T-helper 2 cell treated with Interferon-gamma antibody and Interleukin-4, amounts not matched to agents 5 μg/mL and 100 μg/mL, for 36 hours (primary cell): Measurements from ENCODE around the gene TOPBP1.
"Not testable (repeated sequence)": the region's sequence is repeated elsewhere in the genome, so short reads cannot be mapped to it uniquely, and the experiment has no call there.

ENCODE experiments used
- DNase-seq: peaks from one replicate; pipeline ENCODE4 v3.0.0; 2021; ENCODE audit warnings: low spot score
- H3K27ac Mint-ChIP-seq: one replicate; pipeline ENCODE4 v1.8.0; 2021; ENCODE audit warnings: mild to moderate bottlenecking, mixed read lengths
- H3K27me3 Mint-ChIP-seq: one replicate; pipeline ENCODE4 v1.8.0; 2021; ENCODE audit warnings: low read depth, mixed read lengths
- H3K36me3 Mint-ChIP-seq: one replicate; pipeline ENCODE4 v1.8.0; 2021; ENCODE audit warnings: low read depth, mixed read lengths
- H3K4me1 Mint-ChIP-seq: one replicate; pipeline ENCODE4 v1.8.0; 2021; ENCODE audit warnings: low read depth, mixed read lengths
- H3K4me3 Mint-ChIP-seq: one replicate; pipeline ENCODE4 v1.8.0; 2022; ENCODE audit warnings: mild to moderate bottlenecking, moderate library complexity, mixed read lengths
- H3K9me3 Mint-ChIP-seq: one replicate; pipeline ENCODE4 v1.8.0; 2021; ENCODE audit warnings: mixed read lengths

TOPBP1 gene

DNA sequence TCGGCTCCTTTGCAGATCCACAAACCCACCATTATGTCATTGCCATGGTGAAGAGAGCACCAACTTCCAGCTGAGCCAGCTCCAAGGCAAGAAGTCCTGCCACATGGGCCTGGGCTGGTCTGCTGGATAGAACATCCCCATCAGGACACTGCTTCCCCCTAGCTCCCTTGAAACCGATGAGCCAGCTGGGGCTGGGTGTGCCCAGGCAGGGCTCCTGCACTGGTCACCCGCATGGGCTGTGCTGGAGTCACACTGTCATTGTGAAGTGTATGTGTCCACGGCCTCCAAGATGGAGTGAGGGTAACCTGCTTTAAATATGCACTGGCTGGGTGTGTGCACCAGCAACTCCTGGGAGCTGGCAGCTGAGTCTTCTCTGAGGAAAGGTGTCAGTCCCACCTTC, 31.0 kb upstream of the TOPBP1 start:
- H3K4me3 Mint-ChIP-seq: no peak overlapping the region
- H3K36me3 Mint-ChIP-seq: no peaks in the 10 kb centered on the region
- no peak overlapping the region for H3K27ac Mint-ChIP-seq
- H3K4me1 Mint-ChIP-seq: no peaks in the 10 kb centered on the region
- no peaks in the 10 kb centered on the region for H3K27me3 Mint-ChIP-seq
- no peak for DNase-seq
- H3K9me3 Mint-ChIP-seq: no peaks in the 10 kb centered on the region

DNA sequence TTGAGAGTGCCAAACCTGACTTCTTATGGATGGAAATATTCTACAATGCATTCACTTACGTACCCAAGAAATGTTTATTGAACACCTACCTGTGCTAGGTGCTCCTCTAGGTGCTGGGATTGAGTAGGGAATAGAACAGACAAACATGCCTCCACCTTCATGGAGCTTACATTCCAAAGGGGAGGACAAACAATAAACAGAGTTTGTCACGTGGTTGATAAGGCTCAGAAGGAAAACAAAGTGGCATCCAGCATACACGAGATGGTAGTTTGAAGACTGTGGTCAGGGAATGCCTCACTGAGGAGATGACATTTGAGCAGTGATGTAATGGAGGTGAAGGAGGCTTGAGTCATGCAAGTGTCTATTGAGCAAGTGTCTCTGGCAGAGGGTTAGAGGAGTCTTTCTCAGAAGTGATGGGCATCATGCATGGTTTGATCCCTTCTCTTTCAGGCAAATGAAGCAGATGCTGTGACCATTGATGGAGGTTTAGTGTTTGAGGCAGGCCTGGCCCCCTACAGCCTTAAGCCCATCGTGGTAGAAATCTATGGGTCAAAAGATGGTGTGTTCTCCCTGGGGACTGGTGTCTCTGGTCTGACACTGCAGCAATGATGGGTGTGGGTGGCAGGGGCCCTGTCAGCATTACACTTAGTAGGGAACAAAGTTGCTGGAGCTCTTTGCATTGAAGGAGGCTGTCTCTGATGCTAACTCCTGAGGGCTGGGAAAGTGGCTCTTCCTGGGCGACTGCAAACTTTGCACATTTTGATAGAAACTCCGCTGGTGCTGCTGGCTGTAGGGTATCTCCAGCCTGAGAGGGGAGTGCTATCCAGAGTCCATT, 29.7 kb upstream of the TOPBP1 start:
- no peaks in the 10 kb centered on the region for H3K36me3 Mint-ChIP-seq
- H3K4me3 Mint-ChIP-seq: no peak overlapping the region
- no peak for DNase-seq
- no peaks in the 10 kb centered on the region for H3K4me1 Mint-ChIP-seq
- no peaks in the 10 kb centered on the region for H3K9me3 Mint-ChIP-seq
- H3K27me3 Mint-ChIP-seq: no peaks in the 10 kb centered on the region
- no peak overlapping the region for H3K27ac Mint-ChIP-seq

DNA sequence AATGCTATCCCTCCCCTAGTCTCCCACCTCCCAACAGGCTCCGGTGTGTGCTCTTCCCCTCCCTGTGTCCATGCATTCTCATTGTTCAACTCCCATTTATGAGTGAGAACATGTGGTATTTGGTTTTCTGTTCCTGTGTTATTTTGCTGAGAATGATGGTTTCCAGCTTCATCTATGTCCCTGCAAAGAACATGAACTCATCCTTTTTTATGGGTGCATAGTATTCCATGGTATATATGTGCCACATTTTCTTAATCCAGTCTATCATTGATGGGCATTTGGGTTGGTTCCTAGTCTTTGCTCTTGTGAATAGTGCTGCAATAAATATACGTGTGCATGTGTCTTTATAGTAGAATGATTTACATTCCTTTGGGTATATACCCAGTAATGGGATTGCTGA, 16.3 kb upstream of the TOPBP1 start:
- not testable (repeated sequence) for DNase-seq, H3K36me3 Mint-ChIP-seq, H3K4me3 Mint-ChIP-seq, H3K9me3 Mint-ChIP-seq, H3K27ac Mint-ChIP-seq, H3K4me1 Mint-ChIP-seq
- H3K27me3 Mint-ChIP-seq: peaks cover 58% of the 10 kb centered on the region

DNA sequence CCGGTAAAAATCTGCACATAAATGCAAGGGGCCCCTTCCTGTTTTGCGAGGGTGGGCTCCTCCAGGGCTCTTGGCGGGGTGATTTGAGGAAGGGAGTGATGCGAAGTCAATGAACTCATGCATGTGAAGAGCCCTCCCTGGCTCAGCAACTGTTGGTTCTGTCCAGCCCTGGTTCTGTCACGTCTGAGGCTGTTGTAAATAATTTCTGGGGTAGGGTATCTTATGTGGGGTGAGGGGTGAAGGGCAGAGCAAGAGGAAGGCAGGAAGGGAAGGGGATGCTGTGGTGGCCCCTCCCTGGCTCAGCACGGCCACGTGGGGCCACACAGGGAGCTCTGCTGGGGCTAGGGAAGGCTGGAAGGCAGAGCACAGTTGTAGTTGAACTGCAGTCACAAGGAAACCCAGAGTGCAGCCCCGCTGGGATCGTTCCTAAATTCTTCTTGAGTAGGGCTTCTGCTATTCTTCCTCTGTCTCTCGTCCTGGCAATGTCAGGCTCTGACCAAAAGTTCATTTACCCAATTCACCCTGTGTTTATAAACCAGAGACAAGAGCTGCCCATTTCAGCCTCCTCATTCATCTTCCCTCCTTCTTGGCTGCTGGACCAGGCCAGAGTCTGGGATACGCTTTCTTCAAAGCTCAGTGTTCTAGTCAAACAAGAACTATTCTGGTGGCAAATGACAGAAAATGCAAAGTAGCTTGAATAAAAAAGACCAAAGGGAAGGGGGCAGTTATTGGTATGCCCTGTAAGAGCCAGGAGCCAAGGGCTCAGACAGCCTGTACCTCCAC, 14.8 kb upstream of the TOPBP1 start:
- no peaks in the 10 kb centered on the region for H3K4me1 Mint-ChIP-seq
- no peak overlapping the region for H3K4me3 Mint-ChIP-seq
- H3K9me3 Mint-ChIP-seq: no peaks in the 10 kb centered on the region
- peaks cover 68% of the 10 kb centered on the region for H3K27me3 Mint-ChIP-seq
- no peak overlapping the region for H3K27ac Mint-ChIP-seq
- H3K36me3 Mint-ChIP-seq: no peaks in the 10 kb centered on the region
- no peak for DNase-seq

DNA sequence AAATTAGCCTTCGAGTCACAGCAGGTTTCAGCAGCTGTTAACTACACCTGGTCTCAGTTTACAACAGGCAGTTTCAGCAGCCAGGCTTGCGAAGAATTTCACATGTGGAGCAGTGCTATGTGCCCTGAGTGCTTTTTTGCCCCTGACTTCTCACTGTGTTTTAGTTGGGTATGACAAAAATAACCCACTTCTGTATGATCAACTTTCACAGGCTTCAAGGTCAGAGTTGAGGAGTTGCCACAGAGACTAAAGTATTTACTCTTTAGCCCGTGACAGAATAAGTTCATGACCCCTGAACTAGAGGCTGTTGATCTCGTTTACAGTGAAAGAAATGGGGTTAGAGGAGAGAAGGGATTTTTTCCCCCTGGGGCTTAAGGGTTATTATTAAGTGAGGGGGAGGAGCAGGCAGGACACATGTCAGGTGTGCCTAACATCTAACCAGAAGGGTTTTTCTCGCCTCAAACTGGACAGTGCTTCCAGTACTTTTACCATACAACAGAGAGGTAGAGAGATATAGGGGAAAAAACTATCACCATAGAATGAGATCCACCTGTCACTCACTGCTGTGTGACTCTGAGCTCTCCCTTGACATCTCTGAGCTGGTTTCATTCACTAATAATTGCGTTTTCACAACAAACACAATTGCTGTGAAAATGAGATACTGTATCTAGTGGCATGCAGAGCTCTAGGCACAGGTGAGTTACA, 14.0 kb upstream of the TOPBP1 start:
- Mint-ChIP-seq H3K4me3 (no peak overlapping the region), H3K36me3 (no peaks in the 10 kb centered on the region), H3K27me3 (peaks cover 72% of the 10 kb centered on the region)

DNA sequence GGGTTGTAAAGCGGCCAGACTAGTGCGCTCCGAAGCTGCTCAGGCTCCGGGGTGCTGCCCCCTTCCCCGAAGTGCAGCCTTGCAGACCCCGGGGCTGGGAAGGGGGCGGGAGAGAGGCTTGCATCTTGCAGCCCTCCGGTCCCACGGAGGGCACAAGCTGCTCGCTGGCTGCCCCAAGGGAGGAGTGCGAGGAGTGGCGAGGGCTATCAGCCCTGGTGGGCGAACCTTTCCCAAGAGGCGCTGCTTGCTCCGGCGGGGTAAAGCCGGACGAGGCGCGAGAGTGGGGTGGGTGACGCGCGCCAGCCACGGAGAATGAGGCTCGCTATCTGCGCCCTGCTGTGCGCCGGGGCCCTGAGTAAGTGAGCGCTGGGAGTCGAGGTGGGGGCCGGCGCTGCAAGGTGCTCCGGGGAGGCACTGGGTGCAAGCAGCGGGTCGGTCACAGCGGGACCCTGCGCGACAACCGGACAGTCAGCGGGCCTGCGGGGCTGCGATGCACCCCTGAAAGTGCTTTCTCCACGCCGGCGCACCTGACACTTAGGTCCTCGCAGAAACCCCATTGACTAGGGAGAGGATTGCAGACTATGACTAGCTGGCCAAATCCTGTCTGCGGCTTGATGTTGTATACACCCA, 12.7 kb upstream of the TOPBP1 start:
- H3K4me1 Mint-ChIP-seq: no peaks in the 10 kb centered on the region
- H3K9me3 Mint-ChIP-seq: no peaks in the 10 kb centered on the region
- no peak overlapping the region for H3K27ac Mint-ChIP-seq
- no peak for DNase-seq
- H3K4me3 Mint-ChIP-seq: no peak overlapping the region
- peaks cover 73% of the 10 kb centered on the region for H3K27me3 Mint-ChIP-seq
- H3K36me3 Mint-ChIP-seq: no peaks in the 10 kb centered on the region

More for the DNA sequence above, 14.0 kb upstream of the TOPBP1 start:
- Mint-ChIP-seq H3K27ac (no peak overlapping the region), H3K4me1 (no peaks in the 10 kb centered on the region), H3K9me3 (no peaks in the 10 kb centered on the region)
- DNase-seq: no peak

DNA sequence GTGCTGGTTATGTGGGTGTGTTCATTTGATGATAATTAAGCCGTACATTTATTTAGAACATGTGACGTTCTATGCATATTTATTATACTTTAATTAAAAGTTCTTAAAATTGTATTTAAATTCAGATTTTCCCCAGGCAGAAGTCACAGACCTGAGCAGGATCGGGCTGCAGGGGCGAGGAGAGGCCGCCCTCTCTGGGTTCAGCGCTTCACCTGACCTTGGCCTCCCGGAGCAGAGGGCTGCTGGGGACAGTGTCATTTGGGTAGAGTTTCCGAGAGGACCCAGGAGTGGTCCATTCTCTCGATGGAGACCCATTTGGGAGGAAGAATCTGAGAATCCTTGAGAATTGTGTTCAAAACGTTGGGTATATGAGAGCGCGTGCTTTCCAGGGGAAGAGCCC, 12.0 kb upstream of the TOPBP1 start:
- Mint-ChIP-seq H3K27ac (no peak overlapping the region), H3K36me3 (no peaks in the 10 kb centered on the region), H3K4me1 (no peaks in the 10 kb centered on the region), H3K27me3 (peaks cover 73% of the 10 kb centered on the region), H3K9me3 (no peaks in the 10 kb centered on the region), H3K4me3 (no peak overlapping the region)
- DNase-seq: no peak

DNA sequence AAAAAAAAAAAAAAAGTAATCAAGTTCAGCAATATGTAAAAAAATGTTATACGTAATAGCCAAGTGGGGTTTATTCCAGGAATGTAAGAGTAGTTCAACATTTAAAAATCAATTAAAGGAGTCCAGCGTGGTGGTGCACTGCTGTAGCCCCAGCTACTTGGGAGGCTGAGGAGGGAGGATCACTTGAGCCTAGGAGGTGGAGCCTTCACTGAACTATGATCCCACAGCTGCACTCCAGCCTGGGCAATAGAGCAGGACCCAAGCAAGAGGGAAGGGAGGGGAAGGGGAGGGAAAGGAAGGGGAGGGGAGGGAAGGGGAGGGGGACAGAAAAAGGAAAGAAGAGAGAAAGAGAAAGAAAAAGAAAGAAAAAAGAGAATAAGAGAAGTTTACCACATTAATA, 10.7 kb upstream of the TOPBP1 start:
- Mint-ChIP-seq H3K4me1 (no peaks in the 10 kb centered on the region), H3K36me3 (no peaks in the 10 kb centered on the region), H3K9me3 (no peaks in the 10 kb centered on the region)

DNA sequence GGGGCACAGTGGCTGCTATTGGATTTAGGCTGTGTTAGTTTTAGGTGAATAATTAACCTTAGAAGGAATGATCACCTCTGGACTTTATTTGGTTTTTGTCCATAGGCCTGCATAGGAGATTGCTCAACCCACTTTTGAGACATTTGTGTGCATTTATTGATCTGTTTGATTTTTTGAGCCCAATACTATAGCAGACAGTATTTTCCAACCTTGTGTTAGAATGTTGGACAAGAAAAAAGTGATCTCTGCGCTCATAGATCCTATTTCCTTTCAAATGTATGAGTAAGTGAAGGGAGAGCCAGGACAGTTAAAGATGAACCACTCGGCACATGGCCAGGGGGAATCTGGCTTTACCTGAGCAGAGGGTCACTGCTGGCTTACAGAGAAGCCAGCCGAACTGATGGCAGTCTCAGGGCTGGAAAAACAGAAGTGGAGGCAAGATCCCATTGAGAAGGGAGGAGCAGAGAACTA, 8.8 kb upstream of the TOPBP1 start:
- no peak for DNase-seq
- Mint-ChIP-seq H3K4me1 (no peaks in the 10 kb centered on the region), H3K9me3 (no peaks in the 10 kb centered on the region), H3K27me3 (peaks cover 47% of the 10 kb centered on the region), H3K4me3 (no peak overlapping the region), H3K27ac (no peak overlapping the region), H3K36me3 (no peaks in the 10 kb centered on the region)

More for the DNA sequence above, 10.7 kb upstream of the TOPBP1 start:
- H3K4me3 Mint-ChIP-seq: no peak overlapping the region
- no peak for DNase-seq
- no peak overlapping the region for H3K27ac Mint-ChIP-seq
- H3K27me3 Mint-ChIP-seq: peaks cover 65% of the 10 kb centered on the region

DNA sequence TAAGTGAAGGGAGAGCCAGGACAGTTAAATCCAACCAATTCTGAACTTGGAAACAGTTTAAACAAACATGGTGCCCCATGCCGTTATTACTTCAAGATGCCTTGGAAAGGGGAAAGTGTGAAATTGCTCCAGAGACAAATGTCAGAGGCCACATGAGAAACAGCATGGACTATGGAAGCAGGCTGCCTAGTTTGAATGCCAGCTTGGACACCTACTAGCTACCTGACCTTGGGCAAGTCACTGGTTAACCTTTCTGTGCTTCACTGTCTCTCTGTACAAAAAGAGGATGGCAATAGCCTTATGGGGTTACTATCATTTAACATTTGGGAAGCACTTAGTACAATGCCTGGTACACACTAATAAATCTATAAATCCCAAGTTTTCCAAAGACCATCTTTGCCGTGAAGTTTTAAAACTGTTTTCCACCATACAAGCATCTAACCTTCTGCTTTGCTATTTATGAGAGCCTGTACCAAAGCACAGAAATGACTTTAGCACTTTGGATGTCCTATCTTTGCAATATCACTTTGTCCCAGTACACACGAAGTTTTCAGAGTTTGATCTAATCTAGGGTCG, 8.3 kb upstream of the TOPBP1 start:
- H3K27ac Mint-ChIP-seq: no peak overlapping the region
- no peaks in the 10 kb centered on the region for H3K36me3 Mint-ChIP-seq
- peaks cover 42% of the 10 kb centered on the region for H3K27me3 Mint-ChIP-seq
- no peaks in the 10 kb centered on the region for H3K4me1 Mint-ChIP-seq
- no peaks in the 10 kb centered on the region for H3K9me3 Mint-ChIP-seq
- DNase-seq: no peak
- H3K4me3 Mint-ChIP-seq: no peak overlapping the region

DNA sequence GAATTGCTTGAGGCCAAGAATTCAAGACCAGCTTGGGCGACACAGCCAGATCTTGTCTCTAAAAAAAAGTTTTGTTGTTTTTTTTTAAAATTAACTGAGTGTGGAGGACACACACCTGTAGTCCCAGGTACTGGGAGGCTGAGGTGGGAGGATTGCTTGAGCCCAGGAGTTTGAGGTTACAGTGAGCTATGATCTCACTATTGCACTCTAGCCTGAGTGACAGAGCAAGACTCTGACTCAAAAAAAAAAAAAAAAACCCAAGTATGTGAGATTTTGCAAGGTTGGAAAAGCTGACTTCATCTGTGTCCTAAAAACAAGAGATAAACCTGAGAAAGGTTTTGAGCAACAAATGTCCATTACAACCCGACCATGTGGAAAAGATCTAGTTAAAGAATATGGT, 5.4 kb upstream of the TOPBP1 start:
- Mint-ChIP-seq H3K27ac (no peak overlapping the region), H3K36me3 (no peaks in the 10 kb centered on the region), H3K4me1 (peaks cover 11% of the 10 kb centered on the region), H3K9me3 (no peaks in the 10 kb centered on the region), H3K27me3 (peaks cover 14% of the 10 kb centered on the region), H3K4me3 (no peak overlapping the region)
- no peak for DNase-seq

DNA sequence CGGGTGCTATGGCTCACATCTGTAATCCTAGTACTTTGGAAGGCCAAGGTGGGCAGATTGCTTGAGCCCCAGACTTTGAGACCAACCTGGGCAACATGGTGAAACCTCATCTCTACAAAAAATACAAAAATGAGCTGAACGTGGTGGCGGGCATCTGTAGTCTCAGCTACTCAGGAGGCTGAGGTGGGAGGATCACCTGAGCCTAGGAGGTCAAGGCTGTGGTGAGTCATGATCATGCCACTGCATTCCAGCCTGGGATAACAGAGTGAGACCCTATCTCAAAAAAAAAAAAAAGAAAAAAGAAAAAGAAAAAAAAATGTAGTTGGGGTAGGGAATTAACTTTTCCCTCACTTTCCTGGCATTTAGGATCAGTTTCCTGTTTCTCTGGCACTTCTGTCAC, 3.4 kb upstream of the TOPBP1 start:
- H3K4me1 Mint-ChIP-seq: peaks cover 16% of the 10 kb centered on the region
- H3K9me3 Mint-ChIP-seq, H3K27me3 Mint-ChIP-seq, H3K27ac Mint-ChIP-seq, DNase-seq, H3K4me3 Mint-ChIP-seq, H3K36me3 Mint-ChIP-seq: not testable (repeated sequence)

DNA sequence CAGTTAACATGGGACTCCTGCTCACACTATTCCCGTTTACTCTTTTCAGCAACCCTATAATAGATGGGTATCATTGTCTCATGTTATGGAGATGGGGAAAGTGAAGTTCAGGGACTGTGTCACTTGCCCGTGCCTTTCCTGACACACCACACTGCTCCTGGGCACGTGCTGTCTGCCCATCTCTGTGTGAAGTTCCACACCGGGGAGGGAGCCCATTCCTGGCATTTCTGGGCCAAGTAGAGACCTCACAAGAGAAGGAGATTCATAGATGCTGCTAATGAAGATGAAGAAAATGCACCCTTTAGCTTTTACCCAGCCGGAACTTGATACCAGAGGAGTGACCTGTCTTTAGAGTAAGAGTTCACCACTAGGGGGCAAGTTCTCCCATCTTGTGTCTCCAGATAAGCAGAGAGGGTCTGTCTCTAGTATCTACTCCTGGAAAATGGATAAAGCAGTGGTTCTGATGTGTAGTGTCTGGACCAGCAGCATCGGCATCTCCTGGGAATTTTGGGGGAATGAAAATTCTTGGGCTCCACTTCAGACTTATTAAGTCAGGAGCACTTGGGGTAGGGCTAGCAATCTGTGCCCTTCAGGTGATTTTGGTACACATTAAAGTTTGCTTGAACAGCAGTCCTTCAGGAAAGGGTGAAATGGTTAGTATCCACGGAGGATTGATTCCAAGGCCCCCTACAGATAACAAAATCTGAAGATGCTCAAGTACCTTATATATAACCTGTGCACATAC, 2.0 kb upstream of the TOPBP1 start:
- H3K4me1 Mint-ChIP-seq: peaks cover 28% of the 10 kb centered on the region
- no peaks in the 10 kb centered on the region for H3K9me3 Mint-ChIP-seq
- DNase-seq: peak; percentile 19

More for the DNA sequence above, 2.0 kb upstream of the TOPBP1 start:
- Mint-ChIP-seq H3K27me3 (no peaks in the 10 kb centered on the region), H3K4me3 (peak overlapping the region; percentile 67), H3K27ac (peak overlapping the region; percentile 73), H3K36me3 (peaks cover 19% of the 10 kb centered on the region)
